Panc1 (cell line): Measurements from ENCODE around the gene PNMA1. TPM values are rescaled to one million over a fixed set of nuclear protein-coding genes. Genes with fewer than 3 reads are reported as not detected.

Experiments
- ATAC-seq: fragments of 200-7000 bp; cut with Tn5 transposase; 2 replicates; pipeline ENCODE4 v1.9.1; 2020; ENCODE audit warnings: mild to moderate bottlenecking, moderate library complexity
- BruUV-seq: library from RNA; stranded (reverse); fragments of 400-500 nt; replicated peaks from 2 replicates; lab custom pipeline; 2021; lab: Mats Ljungman, UMichigan
- CTCF ChIA-PET: fragments of 300-600 bp; sonication (Branson Sonifier 250); formaldehyde crosslinking; loops from one replicate; lab custom pipeline; 2022; ENCODE audit warnings: antibody characterized with exemption; lab: Charles Lee
- POLR2A ChIA-PET: fragments of 300-600 bp; sonication (Branson Sonifier 250); formaldehyde crosslinking; loops from one replicate; lab custom pipeline; 2022; ENCODE audit warnings: antibody characterized with exemption; lab: Charles Lee
- DNase-seq: peaks from one replicate; pipeline ENCODE4 v3.0.0-alpha.2; 2010; ENCODE audit warnings: low read depth, low spot score
- H3K27ac ChIP-seq: 2 replicates; pipeline ENCODE4 v1.5.1; 2011; ENCODE audit warnings: mild to moderate bottlenecking, low read length, inconsistent platforms
- H3K27me3 ChIP-seq: fragments of 200-500 bp; sonication (Bioruptor generic); 2 replicates; pipeline ENCODE4 v1.6.0; 2014; ENCODE audit warnings: low read length, inconsistent platforms; ENCODE audit not compliant: control insufficient read depth, insufficient read depth
- H3K36me3 ChIP-seq: fragments of 200-500 bp; sonication (Bioruptor generic); 2 replicates; pipeline ENCODE4 v1.5.1; 2014; ENCODE audit warnings: inconsistent platforms, mild to moderate bottlenecking, low read length, moderate library complexity; ENCODE audit not compliant: control insufficient read depth, insufficient read depth
- H3K4me1 ChIP-seq: 2 replicates; pipeline ENCODE4 v1.5.1; 2011; ENCODE audit warnings: inconsistent platforms, mild to moderate bottlenecking, low read length, moderate library complexity; ENCODE audit not compliant: control insufficient read depth, insufficient read depth
- H3K4me3 ChIP-seq, 2 experiments: 2 replicates each; pipeline ENCODE4 v1.5.1; 2011 to 2012; ENCODE audit warnings: low read depth in 2 of 2, low read length in 2 of 2, mild to moderate bottlenecking in 2 of 2, inconsistent platforms in 1 of 2, moderate library complexity in 1 of 2
- H3K9me3 ChIP-seq: fragments of 200-500 bp; sonication (Bioruptor generic); 2 replicates; pipeline ENCODE4 v1.5.1; 2014; ENCODE audit warnings: low read depth, mild to moderate bottlenecking, inconsistent platforms, low read length, moderate library complexity; ENCODE audit not compliant: control insufficient read depth, insufficient read depth
- CTCF ChIP-seq: fragments of 450-650 bp; IDR thresholded peaks from 2 replicates; pipeline ENCODE4 v1.5.1; 2017; ENCODE audit warnings: mild to moderate bottlenecking
- POLR2AphosphoS5 ChIP-seq: IDR thresholded peaks from 2 replicates; pipeline ENCODE4 v1.6.1; 2012; ENCODE audit warnings: mild to moderate bottlenecking, low read depth, low read length, moderate library complexity
- REST ChIP-seq, 2 experiments: IDR thresholded peaks; 2 replicates each; pipeline ENCODE4 v1.6.1; 2011 to 2012; ENCODE audit warnings: low read depth in 2 of 2, control low read depth in 1 of 2, low read length in 1 of 2, mild to moderate bottlenecking in 1 of 2, moderate library complexity in 1 of 2; ENCODE audit not compliant: insufficient read depth in 1 of 2
- SIN3A ChIP-seq: IDR thresholded peaks from 2 replicates; pipeline ENCODE4 v1.6.1; 2012; ENCODE audit warnings: low read depth, mild to moderate bottlenecking, low read length, moderate library complexity, borderline replicate concordance; ENCODE audit not compliant: insufficient read depth
- TCF7L2 ChIP-seq: IDR thresholded peaks from 2 replicates; pipeline ENCODE4 v1.6.1; 2011; ENCODE audit warnings: mild to moderate bottlenecking, low read depth, low read length, inconsistent platforms
- in situ Hi-C: cut with HindIII; loops from 2 replicates; pipeline ENCODE4 v1.10.0; 2016; ENCODE audit warnings: low sequenced_read_pairs, low pct_unique_long_range_greater_than_20kb
- intact Hi-C: fragments of 100-400 bp; cut with micrococcal nuclease; formaldehyde crosslinking; loops from one replicate; pipeline ENCODE4 v1.10.0; 2022; ENCODE audit not compliant: unreplicated experiment
- total RNA-seq: library from RNA; stranded (reverse); gene quantifications from one replicate; pipeline ENCODE4 v1.2.1, GENCODE V29; 2021; ENCODE audit not compliant: unreplicated experiment

Gene PNMA1
- total RNA-seq, 1 experiment from 2014 or later, result 49.7 TPM

GRCh38 chr14:73728717-73729330, 14.6 kb upstream of the PNMA1 start:
- intact Hi-C loops (no loop called here), in situ Hi-C loops (no loop called here)
- ATAC-seq (peak; percentile 84), DNase-seq (peak; percentile 71)
- TF ChIP-seq TCF7L2, result no peak
- TF ChIP-seq CTCF, result peak; percentile 85
- Histone ChIP-seq H3K4me3 (no peak overlapping the region), H3K27me3 (no peaks in the 10 kb centered on the region), H3K9me3 (no peaks in the 10 kb centered on the region), H3K36me3 (peaks cover 11% of the 10 kb centered on the region), H3K27ac (peak overlapping the region; percentile 66), H3K4me1 (peaks cover 70% of the 10 kb centered on the region)
- no TSS peak for BruUV-seq
- ChIA-PET CTCF (interaction anchor here (0.8 to 1.8 kb wide), 6 partner anchors 9 to 98 kb away, joined by 3 to 13 read pairs (median 5); no protein-coding TSS in a partner anchor), POLR2A (interaction anchor here (0.5 to 0.9 kb wide), 4 partner anchors 30 to 93 kb away, joined by 3 to 20 read pairs (median 10); a partner anchor contains a TSS)

- peaks cover 14% of the 10 kb centered on the region for H3K36me3 ChIP-seq
- POLR2A ChIA-PET, result no interaction called here
- no peak for TF ChIP-seq REST (IDR thresholded peaks at IDR 0.05; ENCODE audit: insufficient read depth in 1 of 2, low read depth in 2 of 2, low read length in 1 of 2)
- no peak for TF ChIP-seq TCF7L2
- TF ChIP-seq CTCF, result no peak
- no peak for TF ChIP-seq POLR2AphosphoS5
- no peak for TF ChIP-seq SIN3A
- no peak overlapping the region for H3K4me3 ChIP-seq
- no peaks in the 10 kb centered on the region for H3K9me3 ChIP-seq
- peak overlapping the region; percentile 39; the same call in 1 of the 2 replicates for H3K27ac ChIP-seq
- intact Hi-C loops (no loop called here), in situ Hi-C loops (no loop called here)
- no peak for ATAC-seq
- CTCF ChIA-PET, result no interaction called here
- no TSS peak for BruUV-seq
- no peaks in the 10 kb centered on the region for H3K27me3 ChIP-seq
- H3K4me1 ChIP-seq, result peaks cover 68% of the 10 kb centered on the region
- DNase-seq, result no peak
These were observed 13.0 kb upstream of the PNMA1 start for GRCh38 chr14:73727166-73727565.
